LNCAP (cell line): ENCODE measurements around the gene HIVEP3.

Experiments
- TF ChIP-seq, protein P1 (sequence below): fragments of 450-650 bp; IDR thresholded peaks from 2 replicates; pipeline ENCODE4 v1.5.1; 2017; ENCODE audit warnings: mild to moderate bottlenecking

The HIVEP3 gene

DNA sequence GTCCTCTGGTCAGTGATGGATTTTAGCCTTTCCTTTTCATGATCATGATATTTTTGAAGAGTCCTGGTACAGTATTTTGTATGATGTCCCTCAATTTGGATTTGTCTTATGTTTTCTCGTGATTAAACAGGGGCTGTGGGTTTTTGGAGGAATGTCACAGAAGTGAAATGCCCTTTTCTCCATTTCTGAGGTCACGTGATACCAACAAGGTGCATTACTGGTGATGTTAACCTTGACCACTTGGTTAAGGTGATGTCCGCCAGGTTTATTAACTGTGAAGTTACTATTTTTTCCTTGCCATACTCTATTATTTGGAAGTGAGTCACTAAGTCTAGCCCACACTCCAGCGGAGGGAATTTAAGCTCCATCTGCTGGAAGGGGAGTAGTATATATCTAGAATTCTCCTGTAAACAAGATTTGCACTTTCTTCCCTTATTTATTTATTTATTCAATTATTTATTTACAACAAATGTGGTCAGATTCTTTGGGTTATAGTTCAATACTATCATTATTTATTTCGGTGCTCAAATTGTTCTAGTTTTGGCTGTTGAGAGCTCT, 123.4 kb downstream of the HIVEP3 start:
- TF ChIP-seq, protein P1, sequence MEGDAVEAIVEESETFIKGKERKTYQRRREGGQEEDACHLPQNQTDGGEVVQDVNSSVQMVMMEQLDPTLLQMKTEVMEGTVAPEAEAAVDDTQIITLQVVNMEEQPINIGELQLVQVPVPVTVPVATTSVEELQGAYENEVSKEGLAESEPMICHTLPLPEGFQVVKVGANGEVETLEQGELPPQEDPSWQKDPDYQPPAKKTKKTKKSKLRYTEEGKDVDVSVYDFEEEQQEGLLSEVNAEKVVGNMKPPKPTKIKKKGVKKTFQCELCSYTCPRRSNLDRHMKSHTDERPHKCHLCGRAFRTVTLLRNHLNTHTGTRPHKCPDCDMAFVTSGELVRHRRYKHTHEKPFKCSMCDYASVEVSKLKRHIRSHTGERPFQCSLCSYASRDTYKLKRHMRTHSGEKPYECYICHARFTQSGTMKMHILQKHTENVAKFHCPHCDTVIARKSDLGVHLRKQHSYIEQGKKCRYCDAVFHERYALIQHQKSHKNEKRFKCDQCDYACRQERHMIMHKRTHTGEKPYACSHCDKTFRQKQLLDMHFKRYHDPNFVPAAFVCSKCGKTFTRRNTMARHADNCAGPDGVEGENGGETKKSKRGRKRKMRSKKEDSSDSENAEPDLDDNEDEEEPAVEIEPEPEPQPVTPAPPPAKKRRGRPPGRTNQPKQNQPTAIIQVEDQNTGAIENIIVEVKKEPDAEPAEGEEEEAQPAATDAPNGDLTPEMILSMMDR, result peak; percentile 43; the same call in 1 of the 2 replicates

DNA sequence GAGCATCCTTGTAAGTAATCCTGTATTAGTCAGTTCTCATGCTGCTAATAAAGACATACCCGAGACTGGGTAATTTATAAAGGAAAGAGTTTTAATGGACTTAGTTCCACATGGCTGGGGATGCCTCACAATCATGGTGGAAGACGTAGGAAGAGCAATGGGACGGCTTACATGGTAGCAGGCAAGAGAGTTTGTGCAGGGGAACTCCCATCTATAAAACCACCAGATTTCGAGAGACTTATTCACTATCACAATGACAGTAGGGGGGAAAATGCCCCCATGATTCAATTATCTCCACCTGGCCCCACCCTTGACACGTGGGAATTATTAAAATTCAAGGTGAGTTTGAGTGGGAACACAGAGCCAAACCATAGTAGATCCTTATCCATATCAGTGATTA, 124.7 kb downstream of the HIVEP3 start:
- TF ChIP-seq, protein P1, result no peak

DNA sequence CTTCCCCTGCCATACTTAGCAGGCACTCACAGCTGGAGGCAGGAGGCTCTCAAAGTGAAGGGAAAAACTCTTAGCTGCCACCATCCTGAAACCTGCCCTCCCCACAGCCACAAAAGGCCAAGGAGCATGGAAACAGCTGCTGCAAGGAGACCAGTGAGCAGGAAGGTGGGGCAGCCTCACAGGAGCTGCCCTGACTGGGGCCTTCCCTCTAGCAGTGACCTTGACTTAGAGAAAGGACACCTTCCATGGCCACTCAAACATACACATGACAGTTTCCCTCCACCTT, 126.3 kb downstream of the HIVEP3 start:
- TF ChIP-seq, protein P1, result no peak

DNA sequence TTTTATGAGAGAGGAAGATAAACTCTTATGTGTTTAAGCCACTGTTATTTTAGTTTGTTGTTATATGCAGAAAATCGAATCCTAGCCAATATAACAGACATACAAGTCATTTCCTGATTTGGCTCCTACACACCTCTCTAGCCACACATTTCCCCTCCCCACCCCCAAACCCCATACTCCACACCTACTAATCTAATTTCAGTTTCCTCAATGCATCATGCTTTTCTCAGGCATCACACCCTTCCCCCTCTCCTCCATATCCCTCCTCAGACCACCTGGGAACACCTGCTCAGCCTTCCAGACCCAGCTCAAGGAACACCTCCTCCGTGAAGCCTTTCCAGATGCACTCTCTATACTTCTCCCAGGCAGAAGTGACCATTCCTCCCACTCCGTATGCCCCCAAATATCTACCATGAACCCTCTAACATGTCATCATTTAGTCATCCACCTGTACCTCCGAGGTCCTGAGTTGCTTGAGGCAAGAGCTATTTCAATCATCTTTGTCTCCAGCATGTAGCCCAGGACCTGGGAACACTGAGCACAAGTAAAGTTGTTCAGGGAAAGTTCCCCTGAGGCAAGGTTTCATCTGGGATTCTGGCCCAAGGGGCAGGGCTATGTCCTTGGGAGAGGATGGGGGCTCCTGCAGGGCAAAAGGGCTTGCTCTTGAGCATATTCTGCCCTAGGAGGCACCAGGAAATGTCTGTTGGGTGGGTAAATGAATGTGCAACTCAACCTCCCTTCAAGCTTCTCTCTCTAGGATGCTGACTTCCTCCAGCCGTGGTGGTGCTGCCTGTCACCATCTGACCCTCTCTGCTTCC, 126.8 kb downstream of the HIVEP3 start:
- TF ChIP-seq, protein P1, result no peak

DNA sequence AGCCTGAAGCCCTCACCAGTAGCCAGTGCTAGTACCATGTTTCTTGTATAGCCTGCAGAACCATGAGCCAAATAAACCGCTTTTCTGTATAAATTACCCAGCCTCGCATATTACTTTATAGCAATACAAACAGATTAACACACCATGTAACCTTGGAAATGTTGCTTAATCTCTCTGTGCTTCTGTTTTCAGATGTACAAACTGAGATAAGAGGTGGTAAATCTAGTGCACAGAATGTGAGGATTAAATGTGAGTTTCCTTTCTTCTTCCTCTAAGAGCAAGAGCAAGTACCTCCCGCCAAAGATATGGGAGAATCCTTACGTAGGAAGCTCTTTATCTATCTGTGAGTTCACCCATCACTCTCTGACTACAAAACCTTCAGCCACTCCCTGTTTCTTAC, 128.4 kb downstream of the HIVEP3 start:
- TF ChIP-seq, protein P1, result no peak

DNA sequence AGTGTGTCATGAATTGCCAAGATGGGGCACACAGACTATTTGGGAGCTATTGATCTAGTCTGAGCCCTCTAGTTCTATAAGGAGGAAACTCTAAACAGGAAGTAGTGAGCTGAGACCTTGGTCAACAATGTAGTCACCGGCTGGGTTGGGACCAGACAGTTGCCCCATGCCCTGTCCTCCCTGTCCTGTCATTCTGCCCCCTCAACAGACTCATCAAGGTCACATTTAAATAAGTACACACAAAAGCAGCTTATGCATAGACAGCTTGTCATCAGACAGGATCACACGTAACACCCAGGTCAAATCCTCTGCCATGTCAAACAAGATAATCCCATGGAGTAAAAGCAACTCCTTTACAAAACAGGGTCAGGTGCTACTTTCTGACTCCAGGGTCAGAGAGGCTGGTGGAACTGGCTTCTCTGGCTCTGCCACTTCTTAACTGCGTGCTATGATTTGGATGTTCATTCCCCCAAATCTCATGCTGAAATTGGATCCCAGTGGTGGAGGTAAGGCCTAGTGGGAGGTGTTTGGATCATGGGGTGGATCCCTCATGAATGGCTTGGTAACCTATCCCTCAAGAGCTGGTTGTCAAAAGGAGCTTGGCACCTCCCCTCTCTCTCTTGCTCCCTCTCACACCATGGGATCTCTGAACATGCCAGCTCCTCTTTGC, 128.9 kb downstream of the HIVEP3 start:
- TF ChIP-seq, protein P1, result no peak

DNA sequence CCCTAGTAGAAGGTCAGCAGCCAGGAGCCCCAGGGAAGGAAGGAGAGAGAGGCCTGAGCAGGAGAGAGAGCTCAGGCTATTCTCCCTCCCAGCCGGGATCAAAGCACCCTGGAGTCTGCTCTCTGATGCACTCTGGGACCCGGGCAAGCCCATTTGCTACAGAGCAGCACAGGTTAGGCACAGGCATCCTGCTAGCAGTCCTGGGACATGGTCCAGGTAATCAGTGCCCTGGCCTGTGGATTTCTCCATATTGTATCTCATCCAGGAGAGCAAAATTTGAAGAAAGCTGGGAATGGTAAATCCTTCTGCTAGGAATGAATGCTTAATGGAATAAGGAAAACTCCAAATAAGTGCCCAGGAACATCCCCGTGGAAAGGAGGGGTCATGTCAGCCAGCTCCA, 130.3 kb downstream of the HIVEP3 start:
- TF ChIP-seq, protein P1, result no peak
